Keratinocyte (primary cell): ENCODE results near the gene DHCR7.

Source experiments
- CTCF ChIP-seq, 3 experiments: IDR thresholded peaks in 1 of 3; conservative IDR thresholded peaks in 1 of 3; optimal IDR thresholded peaks in 1 of 3; 2 replicates in 2 of 3; 3 replicates in 1 of 3; pipeline versions ENCODE3 to v1.5.1; 2011; ENCODE audit warnings: low read length in 3 of 3, mild to moderate bottlenecking in 3 of 3, moderate library complexity in 2 of 3, control low read depth in 1 of 3, inconsistent platforms in 1 of 3; ENCODE audit not compliant: insufficient read depth in 2 of 3; ENCODE audit errors: extremely low read depth in 1 of 3
- EZH2 ChIP-seq: IDR thresholded peaks from one replicate; pipeline ENCODE4 v1.6.1; 2012; ENCODE audit warnings: inconsistent platforms, mild to moderate bottlenecking, low read length, moderate library complexity

- TF ChIP-seq CTCF (optimal IDR thresholded peaks at IDR 0.05 in 1 of 3, IDR thresholded peaks at IDR 0.05 in 1 of 3, conservative IDR thresholded peaks at IDR 0.05 in 1 of 3; ENCODE audit: extremely low read depth in 1 of 3, insufficient read depth in 2 of 3, low read length in 3 of 3): no peak
- TF ChIP-seq EZH2: no peak
These were observed 18.5 kb downstream of the DHCR7 start for GRCh38 chr11:71429701-71430100.
